GM18517 (cell line): Measurements from ENCODE around the gene JAKMIP2.
"Not testable (repeated sequence)": the region's sequence is repeated elsewhere in the genome, so short reads cannot be mapped to it uniquely, and the experiment has no call there.

Experiments
- ATAC-seq: cut with Tn5 transposase; IDR thresholded peaks from one replicate; pipeline ENCODE4 v1.9.1; 2021; ENCODE audit warnings: mild to moderate bottlenecking, moderate library complexity; ENCODE audit not compliant: unreplicated experiment

The JAKMIP2 gene

DNA sequence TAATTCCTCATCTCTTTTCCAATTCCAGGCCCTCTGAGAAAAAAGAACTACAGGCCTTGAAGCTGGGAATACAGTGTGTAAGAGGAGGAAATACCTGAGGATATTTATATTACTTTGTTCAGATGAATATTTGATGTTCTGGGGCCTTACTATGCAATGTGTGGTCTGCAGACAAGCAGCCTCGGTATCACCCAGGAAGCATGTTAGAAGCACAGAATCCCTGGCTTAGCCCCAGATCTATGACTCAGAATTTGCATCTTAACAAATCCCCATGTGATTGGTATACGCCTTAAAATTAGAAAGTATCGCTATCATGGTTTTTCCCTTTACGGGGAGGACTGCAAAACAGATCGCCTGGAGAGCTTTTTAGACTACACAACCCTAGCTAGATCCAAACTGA lies 121.0 kb downstream of the JAKMIP2 start:
- ATAC-seq, result no peak

DNA sequence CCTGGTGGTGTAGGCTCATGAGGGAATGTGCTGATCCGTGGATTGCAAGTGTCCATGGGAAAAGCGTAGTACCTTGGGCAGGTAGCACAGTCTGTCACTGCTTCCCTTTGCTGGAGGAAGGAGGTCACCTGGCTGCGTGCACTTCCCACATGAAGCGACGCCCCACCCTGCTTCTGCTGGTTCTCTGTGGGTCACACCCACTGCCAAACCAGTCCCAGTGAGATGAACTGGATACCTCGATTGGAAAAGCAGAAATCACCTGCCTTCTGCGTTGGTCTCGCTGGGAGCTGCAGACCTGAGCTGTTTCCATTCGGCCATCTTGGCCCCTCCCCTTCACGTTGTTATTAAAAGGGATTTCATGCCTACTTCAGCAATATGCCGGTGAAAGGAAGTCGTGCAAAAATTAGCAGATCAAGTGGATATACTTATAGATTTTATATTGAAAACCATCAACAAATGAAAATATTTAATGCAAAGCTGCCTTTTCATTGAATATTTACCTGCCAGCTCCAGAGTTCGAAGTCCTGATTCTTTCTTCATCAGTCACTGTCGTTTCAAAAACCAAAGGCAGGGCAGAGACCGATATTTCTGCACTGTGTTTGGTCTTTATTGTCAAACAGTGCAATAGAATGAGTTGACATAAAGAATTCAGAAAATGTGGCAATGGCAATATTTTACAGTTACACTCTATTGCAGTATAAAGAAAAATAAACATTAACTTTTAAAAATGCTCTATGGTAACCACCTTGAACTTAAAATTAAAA lies 123.2 kb downstream of the JAKMIP2 start:
- ATAC-seq, result no peak

DNA sequence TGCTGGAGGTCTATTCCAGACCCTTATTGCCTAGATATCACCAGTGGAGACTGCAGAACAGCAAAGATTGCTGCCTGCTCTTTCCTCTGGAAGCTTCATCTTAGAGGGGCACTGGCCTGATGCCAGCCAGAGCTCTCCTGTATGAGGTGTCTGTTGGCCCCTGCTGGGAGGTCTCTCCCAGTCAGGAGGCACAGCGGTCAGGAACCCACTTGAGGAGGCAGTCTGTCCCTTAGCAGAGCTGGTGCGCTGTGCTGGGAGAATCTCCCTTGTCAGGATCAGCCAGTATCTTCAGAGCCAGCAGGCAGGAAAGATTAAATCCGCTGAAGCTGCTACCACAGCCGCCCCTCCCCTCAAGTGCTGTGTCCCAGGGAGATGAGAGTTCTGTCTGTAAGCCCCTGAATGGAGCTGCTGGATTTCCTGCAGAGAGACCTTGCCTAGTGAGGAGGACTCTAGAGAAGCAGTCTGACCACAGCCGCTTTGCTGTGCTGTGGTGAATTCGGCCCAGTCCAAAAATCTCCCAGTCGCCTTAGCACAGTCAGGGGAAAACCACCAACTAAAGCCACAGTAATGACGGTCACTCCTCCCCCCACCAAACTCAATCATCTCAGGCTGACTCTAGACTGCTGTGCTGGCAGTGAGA lies 124.1 kb downstream of the JAKMIP2 start:
- no peak for ATAC-seq

DNA sequence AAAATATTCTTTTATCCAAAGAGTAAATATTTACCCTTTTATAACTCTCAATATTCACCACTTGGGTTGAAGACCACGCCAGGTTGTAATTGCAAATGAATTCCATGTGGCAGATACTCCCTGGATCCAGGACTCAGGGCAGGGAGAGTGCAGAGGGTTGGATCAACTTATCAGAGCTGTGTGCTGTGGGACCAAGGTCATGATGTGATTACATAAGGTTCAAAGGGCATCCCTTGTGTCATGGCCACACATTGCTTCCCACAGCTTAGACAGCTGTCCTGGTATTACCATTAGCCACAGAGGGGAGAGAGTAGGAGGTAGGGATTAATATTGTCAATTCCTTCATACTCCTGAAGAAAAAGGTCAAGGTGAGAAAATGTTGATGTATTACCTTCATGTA lies 133.9 kb downstream of the JAKMIP2 start:
- ATAC-seq, result no peak

DNA sequence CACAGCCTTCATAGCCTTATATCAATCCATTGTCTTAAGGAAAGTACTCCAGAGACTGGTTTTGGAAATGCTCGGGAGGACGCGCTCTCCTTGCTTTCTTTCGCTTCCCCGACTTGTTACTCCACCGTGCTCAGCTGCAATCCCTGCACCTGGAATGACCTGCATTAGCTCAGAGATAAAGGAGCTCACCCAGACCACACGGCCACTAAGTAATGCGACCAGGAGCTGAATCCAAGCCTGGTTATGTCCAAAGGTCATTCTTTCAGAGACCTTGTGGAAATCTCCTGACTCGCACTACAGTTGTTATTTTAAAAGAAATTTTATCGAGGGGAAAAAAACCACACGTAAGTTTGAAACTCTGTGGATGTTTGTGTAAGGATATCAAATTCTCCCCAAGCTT lies 137.3 kb downstream of the JAKMIP2 start:
- no peak for ATAC-seq

DNA sequence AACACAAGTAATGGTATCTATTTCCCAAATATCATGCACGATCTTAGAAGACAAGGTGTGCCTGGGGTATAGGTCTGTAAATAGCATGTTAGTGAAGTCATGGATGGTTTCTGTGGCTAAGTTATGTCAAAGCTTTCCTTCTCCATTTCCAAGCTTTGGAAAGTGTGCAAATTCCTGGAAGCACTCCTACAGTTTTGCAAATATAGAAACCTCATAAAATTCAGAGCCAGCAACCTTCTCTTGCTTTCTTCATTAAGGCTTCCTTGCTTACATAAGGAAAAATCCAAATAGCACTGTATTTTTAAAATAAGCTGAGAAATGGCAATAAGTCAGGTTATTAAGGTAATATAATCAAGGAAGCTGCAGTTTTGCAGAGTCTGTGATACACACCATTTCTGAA lies 138.1 kb downstream of the JAKMIP2 start:
- no peak for ATAC-seq

DNA sequence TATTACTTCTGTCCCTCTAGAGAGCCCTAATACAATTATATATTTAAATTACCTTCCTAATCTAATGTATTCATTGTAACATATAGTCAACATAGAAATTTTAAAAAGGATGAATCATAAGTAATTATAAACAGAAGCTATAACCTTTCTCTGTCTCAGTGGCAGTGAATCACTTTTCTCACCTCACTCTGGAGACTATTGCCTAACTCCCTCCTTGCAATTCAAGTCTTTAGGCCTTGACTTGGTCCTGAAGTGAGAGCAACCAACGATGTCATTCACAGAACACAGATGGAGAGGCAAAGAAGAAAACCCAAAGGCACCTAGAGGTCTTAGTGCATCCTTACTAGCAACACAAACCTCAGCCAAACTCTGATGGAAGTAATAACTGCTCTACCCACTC lies 139.4 kb downstream of the JAKMIP2 start:
- ATAC-seq, result no peak

DNA sequence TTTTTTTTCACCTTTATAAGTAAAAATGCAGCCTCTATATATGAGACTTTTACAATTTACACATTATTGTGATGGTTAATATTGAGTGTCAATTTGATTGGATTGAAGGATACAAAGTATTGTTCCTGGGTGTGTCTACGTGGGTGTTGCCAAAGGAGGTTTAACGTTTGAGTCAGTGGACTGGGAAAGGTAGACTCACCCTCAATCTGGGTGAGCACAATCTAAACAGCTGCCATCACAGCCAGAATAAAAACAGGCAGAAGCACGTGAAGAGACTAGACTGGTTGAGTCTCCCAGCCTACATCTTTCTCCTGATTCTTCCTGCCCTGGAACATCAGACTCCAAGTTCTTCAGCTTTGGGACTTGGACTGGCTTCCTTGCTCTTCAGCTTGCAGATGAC lies 139.9 kb downstream of the JAKMIP2 start:
- ATAC-seq, result no peak

DNA sequence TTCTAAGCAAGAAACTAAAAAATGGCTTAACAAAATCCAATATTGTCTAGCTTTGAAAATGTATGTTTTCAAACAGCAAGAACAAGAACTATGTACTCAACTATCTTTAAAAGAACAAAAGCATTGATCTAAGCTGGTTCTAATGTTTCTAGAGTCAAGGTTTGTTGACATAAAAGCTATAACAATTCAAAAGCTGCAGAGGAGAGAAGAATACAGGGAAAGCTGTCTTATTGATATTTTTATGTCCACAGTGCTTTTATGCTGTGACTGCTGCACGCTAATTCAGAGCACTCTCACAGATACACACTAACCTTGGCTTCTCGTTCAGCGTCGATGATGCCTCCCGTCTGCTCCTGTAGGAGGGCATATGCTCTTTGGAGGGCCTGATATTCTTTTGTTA lies 143.2 kb downstream of the JAKMIP2 start:
- ATAC-seq, result no peak

DNA sequence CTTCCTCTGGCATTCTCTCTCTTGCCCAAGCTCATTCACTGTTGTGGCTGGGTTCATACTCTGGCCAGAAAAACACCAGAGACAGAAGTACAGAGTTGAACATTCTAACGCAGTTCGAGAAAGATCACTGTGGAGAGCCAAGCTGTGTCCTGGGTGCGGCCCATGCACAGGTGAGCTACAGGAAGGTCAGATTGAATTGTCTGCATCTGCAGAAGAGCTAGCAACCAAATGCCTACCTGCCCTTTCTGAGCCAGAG lies 145.9 kb downstream of the JAKMIP2 start:
- no peak for ATAC-seq

DNA sequence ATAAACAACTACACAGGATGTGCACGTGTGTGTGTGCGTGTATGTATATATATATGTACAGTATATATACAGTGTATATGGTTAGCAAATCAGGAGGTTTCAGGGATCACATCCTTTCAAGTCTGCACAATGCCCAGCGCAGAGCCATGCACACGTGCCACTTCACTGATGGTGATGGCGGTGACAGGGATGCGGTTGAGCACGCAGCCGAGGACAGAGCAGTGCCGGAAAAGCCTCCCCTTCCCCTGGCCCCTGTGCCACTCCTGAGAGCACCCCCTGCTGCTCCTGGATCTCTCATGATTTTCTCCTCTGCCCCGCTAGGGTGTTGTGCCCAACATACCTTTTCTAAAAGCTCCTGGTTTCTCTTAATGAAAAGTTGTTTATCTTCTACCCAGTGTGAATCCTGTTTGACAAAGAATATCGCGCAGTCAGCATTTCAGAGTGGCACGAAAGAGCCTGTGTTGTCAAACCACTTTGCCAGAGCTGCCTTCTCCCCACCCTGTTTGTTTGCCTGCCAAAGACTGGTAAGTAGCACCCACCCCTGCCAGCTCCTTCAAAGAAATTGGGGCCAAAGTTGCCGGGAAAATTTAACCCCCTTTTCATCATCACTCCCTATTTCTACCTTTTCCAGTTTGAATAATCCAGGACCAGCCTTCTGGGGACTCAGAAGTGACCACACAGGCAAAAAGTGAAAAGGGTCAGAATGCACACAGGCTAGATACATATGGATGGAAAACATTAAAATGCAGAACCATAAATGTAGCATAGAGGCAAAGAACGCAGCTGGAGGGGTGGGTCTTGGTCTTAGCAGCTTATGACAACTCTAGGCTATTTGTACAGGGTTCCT lies 146.4 kb downstream of the JAKMIP2 start:
- no peak for ATAC-seq

DNA sequence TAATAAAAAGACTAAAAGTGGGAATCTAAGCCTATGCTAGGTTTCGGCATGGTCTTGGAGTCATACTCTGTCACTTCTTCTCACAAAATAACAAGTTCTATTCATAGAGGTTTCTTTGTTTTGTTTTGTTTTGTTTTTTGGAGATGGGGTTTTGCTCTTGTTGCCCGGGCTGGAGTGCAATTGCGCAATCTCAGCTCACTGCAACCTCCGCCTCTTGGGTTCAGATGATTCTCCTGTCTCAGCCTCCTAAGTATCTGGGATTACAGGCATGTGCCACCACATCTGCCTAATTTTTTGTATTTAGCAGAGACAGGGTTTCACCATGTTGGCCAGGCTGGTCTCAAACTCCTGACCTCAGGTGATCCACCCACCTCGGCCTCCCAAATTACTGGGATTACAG lies 147.1 kb downstream of the JAKMIP2 start:
- not testable (repeated sequence) for ATAC-seq

DNA sequence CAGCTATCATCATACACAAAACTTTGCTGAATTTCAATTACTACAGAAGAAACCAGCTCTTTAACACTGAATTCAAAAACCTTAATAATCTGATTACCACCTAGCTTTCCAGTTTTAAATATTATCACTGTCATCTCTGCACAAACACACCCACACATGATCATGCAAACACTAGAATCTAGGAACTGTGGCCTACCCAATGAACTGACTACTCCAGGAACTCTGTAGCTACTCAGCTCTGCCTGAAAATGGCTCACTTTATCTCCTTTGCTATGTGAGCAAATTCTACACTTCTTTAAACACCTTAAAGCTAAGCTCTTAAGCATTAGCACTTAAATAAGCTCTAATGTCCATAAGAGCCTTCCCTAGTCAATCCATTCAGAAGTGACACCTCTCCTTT lies 149.4 kb downstream of the JAKMIP2 start:
- ATAC-seq, result no peak

DNA sequence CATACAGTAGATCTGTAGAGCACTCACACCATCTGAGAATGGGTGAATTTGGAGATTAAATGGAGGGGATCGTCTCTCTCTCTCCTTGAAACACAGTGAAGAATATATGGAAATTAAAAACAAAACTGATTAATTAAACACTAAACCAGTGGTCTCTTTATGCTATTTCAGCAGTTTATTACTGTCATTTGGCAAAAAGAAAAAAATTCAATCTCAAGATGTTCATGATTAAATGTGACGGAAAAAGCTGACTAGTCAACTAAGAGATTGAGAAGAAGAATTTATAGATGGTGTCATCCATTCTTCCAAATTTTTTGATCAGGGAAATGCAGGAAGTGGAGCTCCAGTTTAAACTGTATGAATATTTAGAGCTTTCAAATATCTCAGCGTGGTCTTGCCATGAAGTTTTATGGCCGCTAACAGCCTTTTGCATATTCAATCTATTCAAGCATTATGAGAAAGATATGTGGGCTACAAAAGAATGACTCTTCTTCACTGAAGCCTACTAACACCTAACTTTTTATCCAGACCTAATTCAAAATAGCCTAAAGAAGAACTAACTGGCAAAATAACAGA lies 151.0 kb downstream of the JAKMIP2 start:
- ATAC-seq, result no peak

DNA sequence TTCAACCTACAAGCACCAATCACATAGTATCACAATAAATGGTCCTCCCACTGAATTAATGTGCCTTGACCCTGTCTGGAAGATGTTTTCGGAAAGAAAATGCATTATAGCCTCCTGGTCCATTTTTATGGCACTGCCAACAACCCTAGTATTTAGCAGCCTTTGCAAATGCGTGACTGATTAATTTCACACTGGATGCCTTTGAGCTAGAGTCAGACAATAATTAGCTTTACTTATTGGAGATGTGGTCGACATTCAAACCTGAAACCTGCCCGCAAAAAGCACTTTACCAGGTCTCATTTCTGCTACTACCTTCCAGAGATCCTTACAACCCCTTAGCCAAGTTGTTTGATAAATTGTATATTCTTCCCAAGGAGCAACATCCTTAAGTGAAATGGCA lies 153.3 kb downstream of the JAKMIP2 start:
- no peak for ATAC-seq

DNA sequence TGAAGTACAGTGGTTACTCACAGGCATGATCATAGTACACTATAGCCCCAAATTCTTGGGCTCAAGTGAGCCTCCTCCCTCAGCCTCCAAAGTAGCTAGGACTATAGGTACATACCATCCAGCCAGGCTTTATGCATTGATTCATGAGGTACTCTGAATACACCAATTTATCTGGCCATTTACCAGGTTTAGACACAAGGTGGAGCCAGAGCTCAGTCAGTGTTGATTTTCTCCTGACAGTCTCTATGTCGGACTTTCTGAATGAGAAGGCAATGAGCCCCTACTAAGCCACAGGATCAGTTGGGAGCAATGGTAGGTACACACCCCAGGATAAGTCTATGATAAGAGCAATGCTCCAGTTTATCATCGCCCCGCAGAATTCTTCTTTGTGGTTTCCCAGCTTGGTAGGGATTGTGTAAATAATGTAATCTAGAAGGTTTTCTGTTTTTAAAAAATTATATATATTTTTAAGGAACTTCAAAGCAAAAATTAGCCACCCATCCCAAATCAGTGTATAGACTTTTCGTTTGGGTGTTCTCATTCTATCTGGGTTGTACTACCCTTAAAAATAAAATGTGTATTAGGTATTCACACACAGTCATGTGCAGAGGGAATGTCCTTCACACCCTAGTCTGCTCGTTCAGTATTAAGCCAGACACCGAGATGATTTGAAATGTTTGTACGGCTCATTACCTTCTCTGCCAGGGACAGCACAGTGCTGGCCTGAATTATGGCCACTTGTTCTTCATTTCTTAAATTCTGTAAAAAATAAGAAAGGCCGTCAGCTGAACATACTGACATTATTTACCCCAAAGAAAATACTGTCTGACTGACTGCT lies 154.3 kb downstream of the JAKMIP2 start:
- ATAC-seq, result peak; percentile 90

DNA sequence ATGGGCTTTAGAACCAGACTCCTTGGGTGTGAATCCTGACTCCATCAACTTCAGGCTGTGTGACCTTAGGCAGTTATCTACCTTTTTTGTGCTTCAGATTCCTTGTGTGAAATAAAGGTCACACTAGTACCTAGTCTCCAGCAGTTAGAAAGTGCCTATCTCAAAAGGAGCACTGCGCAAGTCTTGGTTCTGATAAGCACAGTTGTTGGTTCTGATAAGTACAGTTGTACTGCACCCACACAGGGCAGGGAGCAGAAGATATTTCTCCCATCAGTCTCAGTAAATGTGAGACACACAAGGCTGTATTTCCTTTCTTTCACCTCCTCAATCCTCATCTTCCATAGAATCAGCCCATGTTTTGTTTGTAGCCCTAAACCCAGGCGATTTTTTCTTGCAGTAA lies 156.1 kb downstream of the JAKMIP2 start:
- no peak for ATAC-seq

DNA sequence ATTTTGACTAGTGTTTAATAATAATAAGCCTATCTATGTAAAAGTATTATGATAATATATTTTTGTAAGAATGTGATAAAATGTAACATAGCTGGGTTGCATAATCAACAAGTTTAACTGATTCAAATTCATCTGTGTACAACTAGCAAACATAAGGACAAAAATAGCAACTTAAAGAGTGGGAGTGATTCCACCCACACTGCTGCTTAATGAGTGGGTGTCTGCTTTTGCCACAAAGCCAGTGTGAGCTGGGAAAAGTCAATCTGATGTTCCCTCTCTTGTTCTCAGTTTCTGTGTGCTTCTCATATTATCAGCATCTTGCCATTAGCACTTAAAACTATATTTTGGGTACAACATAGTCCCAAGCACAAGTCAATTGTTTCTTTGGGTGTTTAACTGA lies 161.5 kb downstream of the JAKMIP2 start:
- no peak for ATAC-seq

DNA sequence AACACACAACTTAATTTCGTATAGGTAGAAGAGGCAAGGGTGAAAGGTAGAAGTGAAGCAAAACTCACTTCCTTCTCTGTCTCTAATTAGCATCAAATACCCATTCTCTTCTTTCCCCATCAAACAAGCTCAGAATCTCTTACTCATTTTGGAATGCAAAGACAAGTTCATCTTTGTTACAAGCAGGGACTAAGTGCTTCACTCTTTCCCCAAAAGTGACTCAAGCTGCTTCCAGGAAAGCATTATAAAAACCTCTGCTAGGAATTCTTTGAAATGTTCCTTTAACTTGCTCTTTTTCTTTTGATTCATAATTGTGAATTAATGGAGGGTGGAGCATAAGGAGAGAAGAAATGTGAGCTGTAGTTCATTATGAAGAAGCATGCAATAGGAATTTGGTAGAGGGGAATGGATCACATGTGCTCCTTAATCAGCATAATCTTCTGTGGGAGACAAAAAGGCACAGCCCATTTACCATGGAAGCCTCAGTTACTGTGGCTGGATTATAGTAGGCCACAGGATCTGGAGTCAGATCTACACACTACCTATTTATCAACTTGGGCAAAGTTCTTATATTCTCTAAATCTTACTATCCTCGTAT lies 163.1 kb downstream of the JAKMIP2 start:
- no peak for ATAC-seq

DNA sequence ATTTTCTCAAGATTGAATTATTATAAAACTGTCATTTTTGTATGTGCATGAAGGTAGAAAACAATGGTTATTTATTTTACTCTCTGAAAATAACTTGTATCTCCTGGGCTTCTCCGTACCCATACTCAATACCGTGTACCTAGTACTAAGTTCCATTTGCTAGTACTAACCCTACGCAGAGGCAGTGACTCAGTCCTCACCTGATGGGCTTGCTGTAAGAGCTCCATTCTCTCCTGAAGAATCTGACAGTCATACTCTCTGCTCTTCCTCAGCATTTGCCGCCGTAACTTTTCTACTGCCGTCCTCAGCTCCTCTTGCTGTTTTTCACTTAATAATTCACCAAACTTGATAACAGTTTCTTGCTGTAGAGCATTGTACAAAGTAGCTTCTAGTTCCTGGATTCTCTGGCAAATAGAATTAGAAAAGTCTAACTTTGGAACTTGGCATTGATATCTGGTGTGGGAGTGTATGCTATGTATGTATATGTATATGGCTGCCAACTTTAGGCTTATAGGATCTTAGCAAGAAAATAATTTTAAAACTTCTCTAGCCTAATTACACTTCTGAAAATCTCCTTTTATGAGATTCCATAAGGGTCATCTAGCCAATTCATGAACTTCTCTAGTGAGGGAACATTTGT lies 164.7 kb downstream of the JAKMIP2 start:
- ATAC-seq, result no peak
